GM12878 (cell line): ENCODE measurements around the gene NAT9. TPM values are rescaled to one million over a fixed set of nuclear protein-coding genes. Genes with fewer than 3 reads are reported as not detected.

ENCODE experiments used
- ATAC-seq: fragments of 200-7000 bp; cut with Tn5 transposase; 3 replicates; pipeline ENCODE4 v1.9.1; 2020; ENCODE audit warnings: mild to moderate bottlenecking, moderate library complexity
- BruUV-seq: library from RNA; stranded (reverse); fragments of 400-500 nt; replicated peaks from 2 replicates; lab custom pipeline; 2021; lab: Mats Ljungman, UMichigan
- CTCF ChIA-PET: fragments of 300-600 bp; sonication (Branson Sonifier 250); formaldehyde crosslinking; extraction: SDS; loops from one replicate; lab custom pipeline; 2021; ENCODE audit warnings: inconsistent platforms; lab: Yijun Ruan, JAX
- POLR2A ChIA-PET: fragments of 350-600 bp; formaldehyde crosslinking; extraction: SDS; loops from one replicate; lab custom pipeline; 2021; ENCODE audit warnings: inconsistent platforms; lab: Charles Lee
- RAD21 ChIA-PET: fragments of 300-600 bp; sonication (Branson Sonifier 250); formaldehyde crosslinking; loops from one replicate; lab custom pipeline; 2023; ENCODE audit warnings: antibody characterized with exemption; ENCODE audit not compliant: unreplicated experiment; lab: Charles Lee
- SMC1A ChIA-PET: fragments of 300-600 bp; sonication (Branson Sonifier 250); formaldehyde crosslinking; loops from one replicate; lab custom pipeline; 2023; ENCODE audit not compliant: unreplicated experiment, uncharacterized antibody; lab: Charles Lee
- DNase-seq: peaks from one replicate; pipeline ENCODE4 v3.0.0-alpha.2; 2011; ENCODE audit warnings: low read depth, low spot score
- FAIRE-seq: peaks from 3 replicates; lab custom pipeline; 2011; peaks lifted over from hg19 to GRCh38; lab: Jason Lieb, UNC
- H2AFZ ChIP-seq: 2 replicates; pipeline ENCODE4 v1.6.0; 2011; ENCODE audit warnings: low read depth, low read length, control low read depth; ENCODE audit not compliant: control insufficient read depth
- H3K27ac ChIP-seq: 2 replicates; pipeline ENCODE4 v1.5.1; 2011; ENCODE audit warnings: control low read depth; ENCODE audit not compliant: control insufficient read depth, insufficient read depth
- H3K27me3 ChIP-seq, 2 experiments: replicated peaks in 1 of 2; 2 replicates each; pipeline versions ENCODE4 v1.6.0 to v1.6.1; 2011; ENCODE audit warnings: low read length in 1 of 2; ENCODE audit not compliant: control insufficient read depth in 2 of 2, insufficient read depth in 2 of 2
- H3K36me3 ChIP-seq, 2 experiments: 2 replicates each; pipeline ENCODE4 v1.5.1; 2011; ENCODE audit warnings: low read length in 1 of 2; ENCODE audit not compliant: control insufficient read depth in 2 of 2, insufficient read depth in 2 of 2
- H3K4me1 ChIP-seq: 2 replicates; pipeline ENCODE4 v1.6.1; 2011; ENCODE audit warnings: mild to moderate bottlenecking, low read length, moderate library complexity, mixed read lengths; ENCODE audit not compliant: control insufficient read depth, insufficient read depth
- H3K4me2 ChIP-seq: 2 replicates; pipeline ENCODE4 v1.6.0; 2011; ENCODE audit warnings: control low read depth; ENCODE audit not compliant: control insufficient read depth, insufficient read depth
- H3K4me3 ChIP-seq: fragments of 200-600 bp; sonication (generic); 2 replicates; pipeline ENCODE4 v1.5.1; 2016
- H3K79me2 ChIP-seq: 2 replicates; pipeline ENCODE4 v1.6.0; 2011; ENCODE audit warnings: low read length; ENCODE audit not compliant: control insufficient read depth, insufficient read depth
- H3K9ac ChIP-seq: 2 replicates; pipeline ENCODE4 v1.8.0; 2011; ENCODE audit warnings: low read length, control low read depth, mixed read lengths; ENCODE audit not compliant: control insufficient read depth, insufficient read depth
- H3K9me3 ChIP-seq: replicated peaks from 3 replicates; pipeline ENCODE4 v1.5.1; 2011; ENCODE audit warnings: mild to moderate bottlenecking, low read length; ENCODE audit not compliant: control insufficient read depth, insufficient read depth
- H4K20me1 ChIP-seq: 2 replicates; pipeline ENCODE4 v1.6.0; 2011; ENCODE audit not compliant: control insufficient read depth, insufficient read depth
- BHLHE40 ChIP-seq, 2 experiments: fragments of 450-650 bp in 1 of 2; IDR thresholded peaks; 2 replicates each; pipeline ENCODE4 v1.6.1; 2011 to 2017; ENCODE audit warnings: low read depth in 2 of 2, borderline replicate concordance in 1 of 2, improper control_type of control experiment in 1 of 2, low read length in 1 of 2, mild to moderate bottlenecking in 1 of 2
- CHD1 ChIP-seq: IDR thresholded peaks from 2 replicates; pipeline ENCODE4 v1.6.1; 2012; ENCODE audit warnings: low read depth, low read length, improper control_type of control experiment
- CREB1 ChIP-seq: IDR thresholded peaks from 2 replicates; pipeline ENCODE4 v1.6.1; 2012; ENCODE audit warnings: low read depth, mild to moderate bottlenecking, inconsistent platforms
- IRF4 ChIP-seq: IDR thresholded peaks from 2 replicates; pipeline ENCODE4 v1.6.1; 2011; ENCODE audit warnings: low read depth, low read length
- JUNB ChIP-seq: IDR thresholded peaks from 2 replicates; pipeline ENCODE4 v1.6.1; 2016; ENCODE audit warnings: antibody characterized with exemption, mild to moderate bottlenecking
- POU2F2 ChIP-seq: IDR thresholded peaks from 3 replicates; pipeline ENCODE4 v1.6.1; 2011; ENCODE audit warnings: low read depth, mild to moderate bottlenecking, low read length, borderline replicate concordance
- RAD21 ChIP-seq: IDR thresholded peaks from 2 replicates; pipeline ENCODE4 v1.6.1; 2011; ENCODE audit warnings: mild to moderate bottlenecking, low read depth, low read length, moderate library complexity; ENCODE audit not compliant: insufficient read depth
- RUNX3 ChIP-seq: IDR thresholded peaks from 2 replicates; pipeline ENCODE4 v1.6.1; 2012; ENCODE audit warnings: low read length, inconsistent platforms
- SUZ12 ChIP-seq: fragments of 200-600 bp; sonication (generic); IDR thresholded peaks from one replicate; pipeline ENCODE4 v1.6.1; 2018; ENCODE audit warnings: antibody characterized with exemption, mild to moderate bottlenecking; ENCODE audit not compliant: unreplicated experiment
- TAF1 ChIP-seq: IDR thresholded peaks from 2 replicates; pipeline ENCODE4 v1.6.1; 2011; ENCODE audit warnings: mild to moderate bottlenecking, low read depth, low read length, borderline replicate concordance
- ZNF384 ChIP-seq: IDR thresholded peaks from 2 replicates; pipeline ENCODE4 v1.6.1; 2012; ENCODE audit warnings: low read depth, mild to moderate bottlenecking, low read length, improper control_type of control experiment, borderline replicate concordance
- WGBS: methylation state at CpG from one replicate; pipeline ENCODE4 v1.1.6; 2016; ENCODE audit warnings: low lambda C conversion rate; ENCODE audit not compliant: insufficient replicate concordance, insufficient coverage; ENCODE audit errors: missing lambda C conversion rate; 5-methylcytosine and 5-hydroxymethylcytosine counted together
- in situ Hi-C: fragments of 300-500 bp; cut with MboI; formaldehyde crosslinking; loops from 9 replicates; pipeline ENCODE4 v1.14.3; 2018; ENCODE audit warnings: mixed read lengths
- intact Hi-C: fragments of 100-400 bp; cut with micrococcal nuclease; formaldehyde crosslinking; loops from one replicate; pipeline ENCODE4 v1.14.2; 2022; ENCODE audit not compliant: unreplicated experiment
- polyA plus RNA-seq, 11 experiments: library from polyadenylated mRNA; depleted of rRNA in 4 of 11; unstranded in 6 of 11; stranded (reverse) in 5 of 11; fragments of >200 nt; fragmentation: Nextera tagmentation in 4 of 11; fragmentation: Illumina TruSeq in 1 of 11; extraction: Ambion mirVana in 4 of 11; extraction: Trizol in 1 of 11; gene quantifications; 1 replicate in 1 of 11; 2 replicates in 10 of 11; pipeline versions ENCODE4 v1.2.1 to v1.2.3, GENCODE V29; 2011 to 2016; ENCODE audit warnings: inconsistent platforms in 2 of 11, missing spikeins in 2 of 11, low read depth in 1 of 11
- total RNA-seq, 4 experiments: library from RNA; depleted of rRNA in 3 of 4; stranded (reverse); fragments of >200 nt in 3 of 4; fragmentation: Illumina TruSeq in 1 of 4; extraction: Trizol in 1 of 4; gene quantifications; 2 replicates each; pipeline versions ENCODE4 v1.2.1 to v1.2.3, GENCODE V29; 2013 to 2021

NAT9 gene
- total and polyA plus RNA-seq, 10 of the 15 experiments (the other 5 are each of a cell fraction or from before 2014, with no cell fraction given), result 3.5 to 45.3 (median 27.3) TPM

GRCh38 chr17:74733365-74734122, 42.6 kb downstream of the NAT9 start:
- no peaks in the 10 kb centered on the region for H3K79me2 ChIP-seq
- FAIRE-seq, result peak; percentile 81
- no peak for TF ChIP-seq ZNF384
- TF ChIP-seq POU2F2, result no peak
- no peak for TF ChIP-seq TAF1
- no peak for TF ChIP-seq SUZ12
- TF ChIP-seq RUNX3, result peak; percentile 53
- TF ChIP-seq JUNB, result no peak
- 0 out of 2 replicates have a peak, but pooled peaks have one; percentile 13 for TF ChIP-seq IRF4
- TF ChIP-seq CREB1, result no peak
- peak in 1 of 2 experiments; percentile 48; a peak in 2 of 4 replicates for TF ChIP-seq BHLHE40 (IDR thresholded peaks at IDR 0.05; ENCODE audit: borderline replicate concordance in 1 of 2, low read depth in 2 of 2, low read length in 1 of 2)
- TF ChIP-seq CHD1, result no peak
- no peak for TF ChIP-seq RAD21
- BruUV-seq, result no TSS peak
- in situ Hi-C loops, result no loop called here
- H3K4me3 ChIP-seq, result no peak overlapping the region
- DNase-seq, result no peak
- ATAC-seq, result no peak
- H3K27ac ChIP-seq, result no peak overlapping the region
- WGBS, result 31% methylated on average over 9 of the region's 9 CpGs
- intact Hi-C loops, result no loop called here
- no peak overlapping the region for H3K4me2 ChIP-seq
- CTCF ChIA-PET, result interaction anchor here (0.6 kb wide), 1 partner anchor 85 kb away, joined by 3 read pairs; no protein-coding TSS in a partner anchor
- no peaks in the 10 kb centered on the region; the same call in 2 of the 3 replicates for H3K9me3 ChIP-seq
- H3K27me3 ChIP-seq, result no peaks in the 10 kb centered on the region
- H2AFZ ChIP-seq, result no peak overlapping the region
- RAD21 ChIA-PET, result no interaction called here
- H3K36me3 ChIP-seq, result no peaks in the 10 kb centered on the region
- H3K9ac ChIP-seq, result no peak overlapping the region
- SMC1A ChIA-PET, result no interaction called here
- H3K4me1 ChIP-seq, result peaks cover 32% of the 10 kb centered on the region
- no peaks in the 10 kb centered on the region for H4K20me1 ChIP-seq
- POLR2A ChIA-PET, result no interaction called here
